HG02798 (cell line): ENCODE results near the gene FAM3A.
A peak's percentile ranks its signal among the peaks of the same experiment; 100 is the strongest.

Source experiments
- ATAC-seq: cut with Tn5 transposase; IDR thresholded peaks from one replicate; pipeline ENCODE4 v1.9.1; 2021; ENCODE audit warnings: mild to moderate bottlenecking; ENCODE audit not compliant: unreplicated experiment, poor library complexity

Gene FAM3A

DNA sequence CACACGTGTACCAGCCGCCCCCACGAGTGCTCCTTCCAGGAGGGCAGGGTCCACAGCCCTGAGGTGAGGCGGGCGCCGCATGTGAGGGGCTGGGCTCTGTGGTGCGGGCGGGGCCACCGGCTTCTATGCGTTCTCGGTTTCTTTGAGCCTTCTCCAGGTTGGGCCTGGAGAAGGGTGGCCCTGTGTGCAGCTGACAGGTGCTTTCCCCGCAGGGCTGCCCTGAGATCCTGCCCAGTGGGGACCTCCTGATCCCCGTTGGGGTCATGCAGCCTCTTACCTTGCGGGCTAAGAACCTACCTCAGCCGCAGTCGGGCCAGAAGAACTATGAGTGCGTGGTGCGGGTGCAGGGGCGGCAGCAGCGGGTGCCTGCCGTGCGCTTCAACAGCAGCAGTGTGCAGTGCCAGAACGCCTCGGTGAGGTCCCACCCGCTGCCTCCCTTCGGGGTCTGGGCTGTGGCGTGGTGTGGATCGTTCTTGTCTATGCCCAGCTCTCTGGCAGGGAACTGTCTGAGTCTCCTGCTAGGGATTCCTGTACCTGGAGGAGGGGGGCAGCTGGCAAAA is 51.1 kb downstream of the FAM3A start:
- ATAC-seq: no peak

DNA sequence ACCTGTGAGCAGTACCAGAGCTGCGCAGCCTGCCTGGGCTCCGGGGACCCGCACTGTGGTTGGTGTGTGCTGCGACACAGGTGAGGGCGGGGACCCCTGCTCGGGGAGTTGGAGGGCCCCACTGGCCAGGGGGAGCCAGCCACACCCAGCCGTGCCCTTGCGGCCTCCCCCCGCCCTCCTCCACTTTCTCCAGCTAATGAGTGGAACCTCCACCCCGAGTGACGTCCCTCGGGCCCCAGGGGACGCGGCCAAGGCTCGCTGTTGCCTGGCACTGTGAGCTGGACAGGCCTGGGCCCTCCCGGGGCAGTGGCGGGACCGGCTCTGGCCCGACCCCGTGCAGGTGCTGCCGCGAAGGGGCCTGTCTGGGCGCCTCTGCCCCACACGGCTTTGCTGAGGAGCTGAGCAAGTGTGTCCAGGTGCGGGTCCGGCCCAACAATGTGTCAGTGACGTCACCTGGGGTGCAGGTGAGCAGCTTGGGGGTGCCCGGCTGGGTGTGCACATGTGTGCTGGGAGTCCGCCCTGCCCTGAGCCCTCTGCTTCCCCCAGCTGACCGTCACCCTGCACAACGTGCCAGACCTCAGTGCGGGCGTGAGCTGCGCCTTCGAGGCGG is 52.3 kb downstream of the FAM3A start:
- no peak for ATAC-seq

DNA sequence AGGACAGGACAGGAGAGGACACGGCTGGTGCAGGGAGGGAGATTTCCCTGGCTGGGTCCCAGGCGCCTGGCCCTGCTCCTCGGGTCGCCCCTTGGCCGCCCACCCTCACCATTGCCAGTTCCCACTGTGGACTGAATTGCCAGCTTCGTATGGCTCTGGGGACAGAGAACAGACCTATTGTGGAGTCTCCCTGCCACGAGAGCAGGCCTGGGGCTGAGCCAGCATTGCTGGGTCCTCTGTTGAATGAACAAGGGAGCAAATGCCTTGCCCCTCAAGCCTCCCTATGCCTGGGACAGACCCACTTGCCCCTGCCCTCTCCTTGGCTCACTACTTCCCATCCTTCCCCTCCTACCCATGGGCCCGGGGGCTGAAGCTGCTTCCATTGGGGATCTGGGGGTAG is 53.6 kb downstream of the FAM3A start:
- ATAC-seq: no peak

DNA sequence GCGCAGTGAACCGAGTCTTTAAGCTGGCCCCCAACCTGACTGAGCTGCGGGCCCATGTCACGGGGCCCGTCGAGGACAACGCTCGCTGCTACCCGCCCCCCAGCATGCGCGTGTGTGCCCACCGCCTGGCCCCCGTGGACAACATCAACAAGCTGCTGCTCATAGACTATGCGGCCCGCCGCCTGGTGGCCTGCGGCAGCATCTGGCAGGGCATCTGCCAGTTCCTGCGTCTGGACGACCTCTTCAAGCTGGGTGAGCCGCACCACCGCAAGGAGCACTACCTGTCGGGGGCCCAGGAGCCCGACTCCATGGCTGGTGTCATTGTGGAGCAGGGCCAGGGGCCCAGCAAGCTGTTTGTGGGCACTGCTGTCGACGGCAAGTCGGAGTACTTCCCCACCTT is 55.7 kb downstream of the FAM3A start:
- ATAC-seq: no peak

DNA sequence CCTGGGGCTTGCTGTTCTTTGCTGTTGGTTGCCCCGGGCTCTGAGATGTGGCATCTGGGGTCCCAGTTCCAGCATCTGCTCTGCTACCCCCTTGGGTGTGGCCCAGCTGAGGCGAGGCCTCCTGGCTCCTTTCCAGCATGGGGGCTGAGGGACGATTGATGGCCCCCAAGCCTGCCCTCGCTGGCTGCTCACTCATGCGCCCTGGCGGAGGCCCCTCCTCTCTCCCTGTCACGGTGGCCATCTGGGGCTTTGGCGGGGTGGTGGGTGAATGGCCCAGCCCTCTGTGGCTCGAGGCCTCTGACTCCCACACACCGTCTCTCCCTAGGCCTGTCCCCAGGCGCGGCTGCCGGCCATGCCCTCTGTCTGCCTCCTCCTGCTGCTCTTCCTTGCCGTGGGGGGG is 56.2 kb downstream of the FAM3A start:
- no peak for ATAC-seq

DNA sequence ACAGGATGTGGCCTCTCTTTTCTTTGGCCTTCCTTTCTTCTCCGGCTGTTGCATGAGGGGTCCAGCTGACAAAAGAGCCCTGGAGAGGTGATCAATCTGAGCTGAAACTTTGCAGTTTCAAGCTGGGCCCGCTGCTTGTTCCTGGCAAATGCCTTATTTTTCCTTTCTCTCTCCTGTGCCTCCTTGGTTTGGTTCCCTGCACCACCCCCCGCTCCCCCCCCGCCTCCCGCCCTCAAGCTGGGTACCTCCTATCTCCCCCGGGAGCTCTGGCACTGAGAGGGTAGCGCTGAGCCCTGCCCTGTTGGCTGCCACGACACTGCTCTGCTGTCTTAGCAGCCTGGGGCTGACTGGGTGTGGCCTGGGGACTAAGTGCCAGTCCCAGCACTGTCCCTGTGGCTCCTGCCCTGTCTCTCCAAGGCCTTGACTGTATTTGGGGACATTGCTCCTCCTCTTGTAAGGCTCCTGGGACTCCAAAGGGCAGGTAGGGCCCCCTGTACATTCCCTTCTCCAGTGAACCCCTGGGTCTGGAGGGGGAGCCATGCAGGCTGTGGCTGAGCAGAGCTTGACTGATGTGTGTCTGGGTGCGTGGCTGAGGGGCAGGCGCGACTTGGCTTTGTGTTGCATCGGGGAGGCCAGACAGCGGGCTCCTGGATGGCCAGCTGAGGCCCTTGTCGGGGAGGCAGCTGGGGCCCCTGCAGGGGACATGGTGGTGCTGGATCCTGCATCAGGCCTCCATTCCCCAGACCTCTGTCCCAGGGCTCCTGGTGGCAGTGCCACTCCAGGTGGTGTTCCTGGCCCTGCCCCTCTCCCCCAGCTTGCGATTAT is 56.9 kb downstream of the FAM3A start:
- no peak for ATAC-seq

DNA sequence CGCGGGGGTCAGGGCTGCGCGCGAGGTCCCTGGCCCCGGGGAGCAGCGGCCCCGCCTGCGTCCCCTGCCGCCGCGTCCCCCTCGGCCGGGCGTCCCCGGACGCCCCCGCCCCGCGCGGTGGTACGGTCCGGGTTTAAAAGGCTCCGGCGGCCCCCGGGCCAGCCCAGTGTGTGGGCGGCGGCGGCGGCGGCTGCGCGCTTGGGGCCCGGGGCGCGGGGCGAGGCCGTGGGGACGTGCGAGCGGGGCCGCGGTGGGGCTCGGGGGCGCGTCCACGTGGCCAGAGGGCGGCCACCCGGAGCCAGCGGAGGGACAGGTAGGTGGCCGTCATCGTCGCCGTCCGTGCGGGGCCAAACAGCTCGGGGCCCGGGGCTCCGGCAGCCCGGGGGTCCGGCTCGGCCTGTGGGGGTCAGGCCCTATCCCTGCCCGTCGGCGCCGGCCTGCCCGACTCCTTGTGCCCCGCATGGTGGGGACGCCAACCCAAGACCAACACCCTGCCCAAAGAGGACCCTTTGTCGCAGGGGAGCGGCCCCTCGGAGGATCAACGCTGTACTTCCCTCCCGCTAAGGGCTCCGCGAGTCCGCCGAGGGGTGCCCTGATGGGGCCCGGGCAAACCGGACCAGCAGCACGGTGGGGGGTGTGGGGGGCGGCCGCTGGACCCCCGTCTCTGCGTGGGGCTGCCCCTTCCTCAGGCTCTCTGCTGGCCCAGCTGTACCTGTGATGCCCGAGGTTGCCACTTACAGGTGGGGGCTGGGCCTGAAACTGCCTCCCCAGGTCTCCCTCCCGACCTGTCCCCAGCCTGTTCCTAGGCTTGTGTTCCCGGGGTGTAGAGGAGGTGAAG is 57.7 kb downstream of the FAM3A start, which contains the start of gene PLXNA3:
PLXNA3 (plus strand) TSS at position 166 of the 838 bp plus-strand sequence. CDS start 1,903 bp downstream, outside the sequence.
- ATAC-seq: peak; percentile 69

DNA sequence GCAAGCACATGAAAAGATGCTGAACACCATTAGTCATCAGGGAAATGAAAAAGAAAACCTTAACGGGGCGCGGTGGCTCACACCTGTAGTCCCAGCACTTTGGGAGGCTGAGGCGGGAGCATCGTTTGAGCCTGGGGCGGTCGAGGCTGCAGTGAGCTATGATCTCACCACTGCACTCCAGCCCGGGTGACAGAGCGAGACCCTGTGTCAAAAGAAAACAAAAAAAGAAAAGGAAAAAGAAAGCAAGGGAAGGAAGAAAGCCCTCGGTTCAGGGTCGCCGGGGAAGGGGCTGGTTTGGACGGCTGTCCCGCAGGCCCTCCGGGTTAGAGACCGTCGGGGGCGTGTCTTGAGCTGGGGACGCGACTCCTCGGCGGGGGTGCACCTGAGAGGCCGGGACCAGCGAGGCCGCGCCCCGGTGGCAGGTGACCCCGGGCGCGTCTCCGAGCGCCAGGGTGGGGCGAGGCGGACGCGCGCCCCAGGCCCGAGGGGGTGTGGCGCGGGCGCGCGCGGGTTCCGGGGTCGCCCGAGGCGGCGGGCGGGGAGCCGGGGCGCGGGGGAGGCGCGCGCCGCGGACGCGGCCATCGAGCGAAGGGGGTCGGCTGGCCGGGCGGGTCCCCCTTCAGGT is 58.4 kb downstream of the FAM3A start:
- ATAC-seq: peak; percentile 74
